ENCODE measurements around the gene RNF169.

RNF169 gene

GRCh38 chr11:74723511-74723910 lies 25.1 kb upstream of the RNF169 start:
- H3K79me2 ChIP-seq (ENCODE audit: low read length): no peaks in the 10 kb centered on the region
- DNase-seq: no peak
- no peak for TF ChIP-seq EZH2phosphoT487 (IDR thresholded peaks at IDR 0.05; ENCODE audit: low read length)
- no peak for TF ChIP-seq CTCF (IDR thresholded peaks at IDR 0.05; ENCODE audit: low read length)
- TF ChIP-seq EZH2 (optimal IDR thresholded peaks at IDR 0.05; ENCODE audit: low read depth, low read length): no peak
- no peak overlapping the region for H3K27ac ChIP-seq (ENCODE audit: low read length)
- H3K36me3 ChIP-seq (replicated peaks; ENCODE audit: insufficient read depth, low read length): no peaks in the 10 kb centered on the region
- no peak overlapping the region for H3K4me3 ChIP-seq (ENCODE audit: low read length)
- no peaks in the 10 kb centered on the region for H3K9me2 ChIP-seq (replicated peaks; ENCODE audit: insufficient read depth, low read length)
- no peaks in the 10 kb centered on the region for H3K9me3 ChIP-seq (replicated peaks; ENCODE audit: insufficient read depth, low read length)
- no peak overlapping the region for H3K9ac ChIP-seq (ENCODE audit: low read length)
- no peaks in the 10 kb centered on the region for H3K4me1 ChIP-seq (ENCODE audit: low read length)
- H3F3A ChIP-seq (ENCODE audit: insufficient read depth, low read length): no peaks in the 10 kb centered on the region
- no peaks in the 10 kb centered on the region for H3K27me3 ChIP-seq (replicated peaks; ENCODE audit: insufficient read depth, low read length)
- H3K4me2 ChIP-seq (ENCODE audit: low read depth, low read length): no peak overlapping the region
- no peak overlapping the region for H2AFZ ChIP-seq (ENCODE audit: low read length)
- H4K20me1 ChIP-seq (ENCODE audit: insufficient read depth, low read length): no peaks in the 10 kb centered on the region

GRCh38 chr11:74725701-74726100 lies 22.9 kb upstream of the RNF169 start:
- Histone ChIP-seq H4K20me1 (ENCODE audit: insufficient read depth, low read length) (no peaks in the 10 kb centered on the region), H3K79me2 (ENCODE audit: low read length) (no peaks in the 10 kb centered on the region), H3K4me2 (ENCODE audit: low read depth, low read length) (no peak overlapping the region), H3K4me1 (ENCODE audit: low read length) (no peaks in the 10 kb centered on the region), H3K9me3 (replicated peaks; ENCODE audit: insufficient read depth, low read length) (no peaks in the 10 kb centered on the region), H3K9ac (ENCODE audit: low read length) (no peak overlapping the region), H3K9me2 (replicated peaks; ENCODE audit: insufficient read depth, low read length) (no peaks in the 10 kb centered on the region), H3K36me3 (replicated peaks; ENCODE audit: insufficient read depth, low read length) (no peaks in the 10 kb centered on the region), H3K4me3 (ENCODE audit: low read length) (no peak overlapping the region), H3K27me3 (replicated peaks; ENCODE audit: insufficient read depth, low read length) (peaks cover 14% of the 10 kb centered on the region), H3K27ac (ENCODE audit: low read length) (no peak overlapping the region), H3F3A (ENCODE audit: insufficient read depth, low read length) (no peaks in the 10 kb centered on the region), H2AFZ (ENCODE audit: low read length) (no peak overlapping the region)
- no peak for DNase-seq
- TF ChIP-seq EZH2 (optimal IDR thresholded peaks at IDR 0.05; ENCODE audit: low read depth, low read length) (no peak), CTCF (IDR thresholded peaks at IDR 0.05; ENCODE audit: low read length) (no peak), EZH2phosphoT487 (IDR thresholded peaks at IDR 0.05; ENCODE audit: low read length) (no peak)

- Histone ChIP-seq H3K27ac (ENCODE audit: low read length) (no peak overlapping the region), H3K9me3 (replicated peaks; ENCODE audit: insufficient read depth, low read length) (no peaks in the 10 kb centered on the region), H3K4me3 (ENCODE audit: low read length) (no peak overlapping the region), H3K9me2 (replicated peaks; ENCODE audit: insufficient read depth, low read length) (no peaks in the 10 kb centered on the region), H3K27me3 (replicated peaks; ENCODE audit: insufficient read depth, low read length) (peaks cover 20% of the 10 kb centered on the region), H3K36me3 (replicated peaks; ENCODE audit: insufficient read depth, low read length) (no peaks in the 10 kb centered on the region), H3K79me2 (ENCODE audit: low read length) (no peaks in the 10 kb centered on the region), H3K9ac (ENCODE audit: low read length) (no peak overlapping the region), H2AFZ (ENCODE audit: low read length) (no peak overlapping the region), H3K4me2 (ENCODE audit: low read depth, low read length) (peak overlapping the region; percentile 36; the same call in 1 of the 2 replicates), H3F3A (ENCODE audit: insufficient read depth, low read length) (no peaks in the 10 kb centered on the region), H4K20me1 (ENCODE audit: insufficient read depth, low read length) (no peaks in the 10 kb centered on the region), H3K4me1 (ENCODE audit: low read length) (no peaks in the 10 kb centered on the region)
- DNase-seq: peak; percentile 74
- TF ChIP-seq CTCF (IDR thresholded peaks at IDR 0.05; ENCODE audit: low read length) (peak; percentile 93), EZH2phosphoT487 (IDR thresholded peaks at IDR 0.05; ENCODE audit: low read length) (no peak)
Measured at GRCh38 chr11:74726547-74727182, 22.0 kb upstream of the RNF169 start.

Data from MM.1S (cell line).